Measurements from ENCODE around the gene PPP4R3C.
"Not testable (repeated sequence)": the region's sequence is repeated elsewhere in the genome, so short reads cannot be mapped to it uniquely, and the experiment has no call there.

Gene PPP4R3C

GRCh38 chrX:27444093-27444908 lies 18.8 kb downstream of the PPP4R3C start:
- H3K4me3 ChIP-seq (ENCODE audit: low read depth, low read length) = no peak overlapping the region
- TF ChIP-seq, protein P1, sequence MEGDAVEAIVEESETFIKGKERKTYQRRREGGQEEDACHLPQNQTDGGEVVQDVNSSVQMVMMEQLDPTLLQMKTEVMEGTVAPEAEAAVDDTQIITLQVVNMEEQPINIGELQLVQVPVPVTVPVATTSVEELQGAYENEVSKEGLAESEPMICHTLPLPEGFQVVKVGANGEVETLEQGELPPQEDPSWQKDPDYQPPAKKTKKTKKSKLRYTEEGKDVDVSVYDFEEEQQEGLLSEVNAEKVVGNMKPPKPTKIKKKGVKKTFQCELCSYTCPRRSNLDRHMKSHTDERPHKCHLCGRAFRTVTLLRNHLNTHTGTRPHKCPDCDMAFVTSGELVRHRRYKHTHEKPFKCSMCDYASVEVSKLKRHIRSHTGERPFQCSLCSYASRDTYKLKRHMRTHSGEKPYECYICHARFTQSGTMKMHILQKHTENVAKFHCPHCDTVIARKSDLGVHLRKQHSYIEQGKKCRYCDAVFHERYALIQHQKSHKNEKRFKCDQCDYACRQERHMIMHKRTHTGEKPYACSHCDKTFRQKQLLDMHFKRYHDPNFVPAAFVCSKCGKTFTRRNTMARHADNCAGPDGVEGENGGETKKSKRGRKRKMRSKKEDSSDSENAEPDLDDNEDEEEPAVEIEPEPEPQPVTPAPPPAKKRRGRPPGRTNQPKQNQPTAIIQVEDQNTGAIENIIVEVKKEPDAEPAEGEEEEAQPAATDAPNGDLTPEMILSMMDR (IDR thresholded peaks at IDR 0.05; ENCODE audit: low read depth, low read length) = no peak

GRCh38 chrX:27442392-27442791 lies 20.7 kb downstream of the PPP4R3C start:
- not testable (repeated sequence) for H3K4me3 ChIP-seq (ENCODE audit: low read depth, low read length)

GRCh38 chrX:27439771-27440170 lies 23.4 kb downstream of the PPP4R3C start:
- no peak overlapping the region for H3K4me3 ChIP-seq (ENCODE audit: low read depth, low read length)
- TF ChIP-seq, protein P1 (IDR thresholded peaks at IDR 0.05; ENCODE audit: low read depth, low read length) = no peak

DNA sequence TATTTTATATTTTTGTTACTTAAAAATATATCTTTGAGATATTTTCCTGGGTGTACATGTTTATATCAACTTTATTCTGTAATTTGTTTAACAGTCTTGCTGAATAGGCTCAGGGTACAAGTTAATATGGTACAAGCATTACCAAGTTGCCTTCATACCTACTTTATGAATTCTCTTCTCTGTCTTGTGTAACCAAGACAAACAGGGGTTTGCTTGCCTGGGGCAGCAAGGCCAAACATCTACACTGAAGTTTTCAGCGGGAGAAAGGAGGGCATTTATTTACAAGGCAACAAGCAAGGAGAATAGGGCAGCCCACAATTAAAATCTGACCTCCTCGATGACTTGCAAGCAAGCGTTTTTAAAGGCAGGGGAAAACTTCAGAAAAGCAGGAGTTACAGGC lies 24.2 kb downstream of the PPP4R3C start:
- H3K4me3 ChIP-seq (ENCODE audit: low read depth, low read length) = no peak overlapping the region
- TF ChIP-seq, protein P1 (IDR thresholded peaks at IDR 0.05; ENCODE audit: low read depth, low read length) = no peak

GRCh38 chrX:27435031-27435430 lies 28.1 kb downstream of the PPP4R3C start:
- TF ChIP-seq, protein P1 (IDR thresholded peaks at IDR 0.05; ENCODE audit: low read depth, low read length) = no peak
- no peak overlapping the region for H3K4me3 ChIP-seq (ENCODE audit: low read depth, low read length)
